Natural killer cell (primary cell): ENCODE measurements around the gene MIDN. TPM values are rescaled to one million over a fixed set of nuclear protein-coding genes. Genes with fewer than 3 reads are reported as not detected.

Experiments
- ATAC-seq, 3 donors: fragments of 150-1000 bp in 2 of 3; fragments of 200-7000 bp in 1 of 3; cut with Tn5 transposase; 1 replicate in 1 of 3; 2 replicates in 2 of 3; pipeline ENCODE4 v1.10.0; 2021; ENCODE audit warnings: mild to moderate bottlenecking in 2 of 3, moderate library complexity in 2 of 3
- DNase-seq, 2 donors: peaks; one replicate each; pipeline versions ENCODE4 v3.0.0 to v3.0.0-alpha.2; 2013 to 2021; ENCODE audit warnings: mixed read lengths in 1 of 2
- H3K27ac ChIP-seq: one replicate; pipeline ENCODE4 v1.5.1; 2013; ENCODE audit warnings: mild to moderate bottlenecking, low read length
- H3K27me3 ChIP-seq: one replicate; pipeline ENCODE4 v1.6.1; 2013; ENCODE audit warnings: low read length; ENCODE audit not compliant: control insufficient read depth, insufficient read depth
- H3K36me3 ChIP-seq: one replicate; pipeline ENCODE4 v1.6.1; 2013; ENCODE audit warnings: low read length; ENCODE audit not compliant: control insufficient read depth, insufficient read depth
- H3K4me1 ChIP-seq: one replicate; pipeline ENCODE4 v1.6.1; 2013; ENCODE audit warnings: low read length; ENCODE audit not compliant: control insufficient read depth, insufficient read depth
- H3K4me3 ChIP-seq: one replicate; pipeline ENCODE4 v1.5.1; 2013; ENCODE audit warnings: low read length
- H3K9me3 ChIP-seq: one replicate; pipeline ENCODE4 v1.6.1; 2013; ENCODE audit warnings: low read length; ENCODE audit not compliant: control insufficient read depth, insufficient read depth
- H3K27ac Mint-ChIP-seq, 2 donors: one replicate each; pipeline ENCODE4 v1.8.0; 2022; ENCODE audit warnings: mild to moderate bottlenecking in 2 of 2, mixed read lengths in 2 of 2, moderate library complexity in 1 of 2
- H3K27me3 Mint-ChIP-seq, 2 donors: one replicate each; pipeline ENCODE4 v1.8.0; 2022; ENCODE audit warnings: low read depth in 2 of 2, mixed read lengths in 2 of 2
- H3K36me3 Mint-ChIP-seq: one replicate; pipeline ENCODE4 v1.8.0; 2022; ENCODE audit warnings: mixed read lengths
- H3K4me1 Mint-ChIP-seq, 2 donors: one replicate each; pipeline ENCODE4 v1.8.0; 2022; ENCODE audit warnings: mixed read lengths in 2 of 2
- H3K4me3 Mint-ChIP-seq: one replicate; pipeline ENCODE4 v1.8.0; 2022; ENCODE audit warnings: mild to moderate bottlenecking, moderate library complexity, mixed read lengths
- H3K9me3 Mint-ChIP-seq, 2 donors: one replicate each; pipeline ENCODE4 v1.8.0; 2022; ENCODE audit warnings: mixed read lengths in 2 of 2
- WGBS: methylation state at CpG from one replicate; pipeline ENCODE4 v1.1.7; 2013; ENCODE audit warnings: missing lambda C conversion rate; ENCODE audit not compliant: insufficient coverage; 5-methylcytosine and 5-hydroxymethylcytosine counted together
- intact Hi-C: fragments of 100-400 bp; cut with micrococcal nuclease; formaldehyde crosslinking; loops from one replicate; pipeline ENCODE4 v1.14.2; 2022
- total RNA-seq, 4 donors: library from RNA; stranded (reverse); fragments of 120-200 nt in 1 of 4; gene quantifications; one replicate each; pipeline versions ENCODE4 v1.2.3 to v1.2.4, GENCODE V29; 2013 to 2022
- TF ChIP-seq, protein P1 (sequence below): fragments of 200-600 bp; IDR thresholded peaks from one replicate; pipeline ENCODE4 v1.8.0; 2022; ENCODE audit warnings: antibody characterized with exemption

Gene MIDN
- total RNA-seq, 3 donors from 2014 or later (not counting 1 experiment from before 2014, with no cell fraction given) = 296 to 367 (median 314) TPM

DNA sequence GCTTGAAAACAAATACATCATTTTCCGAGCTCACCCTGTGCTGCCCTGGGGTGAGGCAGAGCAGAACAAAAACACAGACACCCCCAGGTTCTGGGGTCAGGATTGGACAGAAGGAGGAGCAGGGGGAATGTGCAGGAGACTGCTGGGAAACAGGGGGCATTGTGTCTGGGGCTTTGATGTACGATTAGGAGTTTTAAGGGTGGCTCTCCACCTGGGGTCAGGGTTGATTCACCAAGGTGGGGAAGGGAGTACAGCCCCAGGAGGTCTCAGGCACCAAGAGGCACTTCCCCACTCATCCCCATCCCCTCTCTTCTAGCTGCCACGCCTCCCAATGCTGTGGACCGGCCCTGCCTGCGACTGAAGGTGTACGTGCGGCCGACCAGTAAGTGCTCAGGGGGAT, 49.9 kb downstream of the MIDN start:
- no peak overlapping the region for H3K4me3 ChIP-seq
- peaks cover 8% of the 10 kb centered on the region for H3K27me3 ChIP-seq
- H3K4me3 Mint-ChIP-seq = no peak overlapping the region
- H3K36me3 Mint-ChIP-seq = no peaks in the 10 kb centered on the region
- H3K4me1 Mint-ChIP-seq = no peaks in the 10 kb centered on the region
- H3K27ac Mint-ChIP-seq = no peak overlapping the region
- no peaks in the 10 kb centered on the region for H3K9me3 Mint-ChIP-seq
- no peaks in the 10 kb centered on the region for H3K9me3 ChIP-seq
- WGBS = 90% methylated on average over 8 of the region's 8 CpGs
- TF ChIP-seq, protein P1, sequence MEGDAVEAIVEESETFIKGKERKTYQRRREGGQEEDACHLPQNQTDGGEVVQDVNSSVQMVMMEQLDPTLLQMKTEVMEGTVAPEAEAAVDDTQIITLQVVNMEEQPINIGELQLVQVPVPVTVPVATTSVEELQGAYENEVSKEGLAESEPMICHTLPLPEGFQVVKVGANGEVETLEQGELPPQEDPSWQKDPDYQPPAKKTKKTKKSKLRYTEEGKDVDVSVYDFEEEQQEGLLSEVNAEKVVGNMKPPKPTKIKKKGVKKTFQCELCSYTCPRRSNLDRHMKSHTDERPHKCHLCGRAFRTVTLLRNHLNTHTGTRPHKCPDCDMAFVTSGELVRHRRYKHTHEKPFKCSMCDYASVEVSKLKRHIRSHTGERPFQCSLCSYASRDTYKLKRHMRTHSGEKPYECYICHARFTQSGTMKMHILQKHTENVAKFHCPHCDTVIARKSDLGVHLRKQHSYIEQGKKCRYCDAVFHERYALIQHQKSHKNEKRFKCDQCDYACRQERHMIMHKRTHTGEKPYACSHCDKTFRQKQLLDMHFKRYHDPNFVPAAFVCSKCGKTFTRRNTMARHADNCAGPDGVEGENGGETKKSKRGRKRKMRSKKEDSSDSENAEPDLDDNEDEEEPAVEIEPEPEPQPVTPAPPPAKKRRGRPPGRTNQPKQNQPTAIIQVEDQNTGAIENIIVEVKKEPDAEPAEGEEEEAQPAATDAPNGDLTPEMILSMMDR = no peak
- DNase-seq (no peak), ATAC-seq (no peak)
- H3K36me3 ChIP-seq = no peaks in the 10 kb centered on the region
- H3K27me3 Mint-ChIP-seq = no peaks in the 10 kb centered on the region
- peaks cover 6% of the 10 kb centered on the region for H3K4me1 ChIP-seq
- no peak overlapping the region for H3K27ac ChIP-seq
- intact Hi-C loops = no loop called here

DNA sequence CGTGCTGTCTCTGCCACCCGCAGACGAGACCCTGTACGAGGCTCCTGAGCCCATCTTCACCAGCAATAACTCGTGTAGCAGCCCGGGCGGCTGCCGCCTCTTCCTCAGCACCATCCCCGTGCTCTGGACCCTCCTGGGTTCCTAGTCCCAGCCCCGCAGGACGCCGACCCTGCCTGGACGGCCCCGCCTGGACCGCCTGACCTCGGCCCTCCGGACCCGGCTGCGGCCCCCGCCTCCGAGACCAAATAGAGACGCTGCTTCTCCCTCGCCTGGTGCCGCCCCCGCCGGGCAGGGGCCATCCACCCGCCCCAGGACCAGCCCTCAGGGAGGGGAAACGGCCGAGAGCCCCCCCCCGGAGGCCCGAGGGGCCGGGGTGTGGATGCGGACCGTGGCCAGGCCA, 51.4 kb downstream of the MIDN start:
- 71% methylated on average over 34 of the region's 34 CpGs for WGBS
- Histone ChIP-seq H3K36me3 (no peaks in the 10 kb centered on the region), H3K27me3 (peaks cover 3% of the 10 kb centered on the region), H3K27ac (no peak overlapping the region), H3K9me3 (no peaks in the 10 kb centered on the region), H3K4me1 (peaks cover 6% of the 10 kb centered on the region), H3K4me3 (no peak overlapping the region)
- Mint-ChIP-seq H3K4me3 (no peak overlapping the region), H3K9me3 (no peaks in the 10 kb centered on the region), H3K36me3 (no peaks in the 10 kb centered on the region), H3K27ac (no peak overlapping the region), H3K4me1 (no peaks in the 10 kb centered on the region), H3K27me3 (no peaks in the 10 kb centered on the region)
- intact Hi-C loops = no loop called here
- ATAC-seq (no peak), DNase-seq (no peak)
- TF ChIP-seq, protein P1 = no peak

DNA sequence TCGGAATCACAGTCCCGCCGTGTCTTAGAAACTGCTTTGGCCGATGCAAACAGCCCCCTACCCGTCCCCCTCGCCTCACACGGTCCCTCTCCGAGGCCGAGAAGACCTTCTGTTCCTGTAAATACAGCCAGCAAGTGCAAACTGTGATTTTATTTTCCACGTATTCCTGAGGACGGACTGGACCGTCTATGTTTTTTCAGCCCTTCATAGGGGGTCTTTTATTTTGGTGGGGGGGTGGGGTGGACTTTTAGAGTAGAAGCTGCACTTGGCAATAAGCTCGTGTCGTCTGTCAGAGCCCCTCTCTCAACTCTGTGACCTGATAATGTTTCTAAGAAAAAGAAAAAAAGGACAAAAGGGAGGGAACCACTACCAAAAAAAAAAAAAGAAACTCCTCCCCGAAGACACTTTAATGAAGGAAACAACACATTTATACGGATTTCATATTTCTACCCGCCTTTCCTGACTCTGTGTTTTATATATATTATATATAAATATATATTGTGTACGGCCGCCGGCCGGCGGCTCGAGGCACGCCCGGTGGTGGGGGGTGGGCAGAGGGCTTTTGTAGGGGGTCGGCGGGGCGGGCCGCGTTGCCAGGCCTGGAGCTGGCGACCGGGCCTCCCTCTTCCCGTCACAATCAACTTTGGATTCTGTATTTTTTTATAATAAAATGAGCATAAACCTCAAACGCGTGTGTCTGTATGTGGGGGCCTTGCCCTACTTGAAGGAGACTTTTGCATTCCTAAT, 52.5 kb downstream of the MIDN start:
- no peak overlapping the region for H3K4me3 Mint-ChIP-seq
- ATAC-seq = no peak

More for the DNA sequence above, 52.5 kb downstream of the MIDN start:
- Mint-ChIP-seq H3K27me3 (no peaks in the 10 kb centered on the region), H3K9me3 (no peaks in the 10 kb centered on the region), H3K36me3 (no peaks in the 10 kb centered on the region), H3K4me1 (no peaks in the 10 kb centered on the region), H3K27ac (no peak overlapping the region)
- intact Hi-C loops = no loop called here
- TF ChIP-seq, protein P1 = no peak
- H3K9me3 ChIP-seq = no peaks in the 10 kb centered on the region
- no peak for DNase-seq
- no peaks in the 10 kb centered on the region for H3K27me3 ChIP-seq
- H3K27ac ChIP-seq = no peak overlapping the region
- no peak overlapping the region for H3K4me3 ChIP-seq
- H3K4me1 ChIP-seq = no peaks in the 10 kb centered on the region
- H3K36me3 ChIP-seq = no peaks in the 10 kb centered on the region
- 90% methylated on average over 20 of the region's 35 CpGs for WGBS
